ENCODE measurements around the gene CPB2.

CPB2 gene

DNA sequence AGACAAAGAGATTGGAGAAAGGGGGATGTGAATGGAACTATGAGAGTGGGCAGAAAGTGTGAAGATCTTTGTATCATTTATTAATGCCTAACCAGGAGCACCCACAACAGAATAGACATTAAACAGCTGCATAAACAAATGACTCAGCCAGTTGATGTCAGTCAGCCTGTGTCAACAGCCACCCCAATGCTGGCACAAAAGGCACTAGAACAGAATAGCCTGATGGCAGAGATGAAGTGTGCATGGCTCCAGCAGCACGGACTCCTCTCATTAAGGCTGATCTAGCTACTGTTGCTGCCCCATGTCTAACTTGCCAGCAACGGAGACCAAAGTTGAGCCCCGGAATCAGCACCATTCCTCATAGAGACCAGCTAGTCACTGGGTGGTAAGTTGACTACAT, 7.8 kb downstream of the CPB2 start:
- no peak for DNase-seq (ENCODE audit: low spot score)

DNA sequence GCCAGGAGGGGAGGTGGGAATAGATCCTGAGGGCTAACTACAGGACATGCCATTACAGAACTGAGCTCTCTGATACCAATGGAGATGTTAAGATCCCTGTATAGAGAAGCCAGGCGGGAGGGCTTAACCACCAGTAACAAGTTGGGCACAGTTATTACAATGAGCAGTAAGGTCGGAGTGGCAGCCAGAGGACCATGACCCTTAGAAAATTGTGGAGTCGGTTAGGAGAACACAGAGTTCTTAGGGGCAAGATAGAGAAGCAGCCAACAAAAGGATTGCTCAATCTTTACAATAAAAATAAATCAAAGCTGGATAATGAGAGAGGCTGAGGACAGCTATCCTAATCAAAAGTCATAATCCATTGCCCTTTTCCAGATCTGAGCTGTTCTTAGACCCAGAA, 10.4 kb downstream of the CPB2 start:
- DNase-seq (ENCODE audit: low spot score): no peak

DNA sequence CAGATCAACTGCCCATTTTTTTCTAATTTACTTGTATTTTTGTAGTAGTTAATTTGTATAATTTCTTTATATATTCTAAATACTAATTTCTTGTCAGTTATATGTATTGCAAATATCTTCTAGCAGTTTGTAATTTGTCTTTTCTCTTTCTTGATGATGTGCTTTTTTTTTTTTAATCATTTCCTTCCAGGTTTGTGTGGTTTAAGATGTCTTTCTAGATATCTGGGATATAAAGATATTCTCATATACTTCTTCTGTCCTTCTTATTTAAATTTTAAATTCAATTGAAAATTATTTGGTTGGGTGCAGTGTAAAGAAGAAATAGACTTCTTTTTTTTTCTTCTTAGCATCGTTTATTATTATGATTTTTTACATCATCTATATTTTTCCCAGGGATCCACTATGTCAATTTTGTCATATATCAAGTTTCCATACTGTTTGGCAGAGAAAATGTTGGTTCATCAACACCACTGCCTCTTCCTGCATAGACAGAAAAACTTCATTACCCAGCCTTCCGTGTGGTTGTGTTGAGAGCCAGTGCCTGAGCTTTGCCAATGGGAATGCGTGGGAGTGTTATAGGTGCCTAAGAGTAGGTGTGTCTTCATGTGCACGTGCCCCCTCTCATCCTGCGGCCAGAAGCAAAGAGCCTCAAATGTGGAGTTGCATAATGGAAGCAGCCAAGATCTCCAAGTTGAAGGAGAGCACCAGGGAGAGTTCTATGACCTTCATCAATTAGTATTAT, 15.8 kb downstream of the CPB2 start:
- DNase-seq (ENCODE audit: low spot score): no peak

DNA sequence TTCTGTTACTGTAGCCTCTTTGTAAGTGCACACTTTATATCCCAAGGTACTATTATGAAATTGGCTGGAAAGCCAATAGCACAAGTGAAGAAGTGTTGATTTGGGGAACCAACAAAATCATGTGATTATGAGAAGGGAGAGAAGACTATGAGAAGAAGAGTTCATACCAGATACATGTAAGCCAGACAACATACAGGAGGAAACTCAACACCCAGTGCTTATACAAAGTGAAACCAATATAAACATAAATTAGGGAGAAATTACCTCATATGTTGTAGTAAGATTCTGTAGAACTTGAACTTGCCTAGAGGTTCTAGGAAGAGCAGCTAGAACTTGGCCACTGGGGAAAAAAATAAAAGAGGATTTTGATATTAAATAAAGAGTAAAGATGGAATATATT, 17.4 kb downstream of the CPB2 start:
- DNase-seq (ENCODE audit: low spot score): no peak

DNA sequence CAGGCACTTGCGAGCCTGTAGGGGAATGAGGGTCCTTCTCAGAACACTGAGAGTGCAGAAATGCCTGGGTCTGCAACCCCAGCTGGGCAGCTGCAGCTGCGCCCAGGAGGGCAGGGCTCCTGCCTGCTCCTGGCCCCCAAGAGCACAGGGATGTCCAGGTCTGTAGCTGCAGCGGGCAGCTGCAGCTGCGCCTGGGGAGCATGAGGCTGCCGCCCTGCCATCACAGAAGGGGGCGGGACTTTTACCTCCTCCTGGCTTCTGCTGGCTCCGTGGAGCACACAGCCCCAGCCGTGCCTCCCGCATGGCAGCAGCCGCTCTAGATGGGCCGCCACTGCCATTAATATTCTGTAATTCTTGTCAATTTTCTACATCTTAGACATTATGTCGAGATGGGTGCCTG, 17.8 kb downstream of the CPB2 start:
- DNase-seq (ENCODE audit: low spot score): no peak

DNA sequence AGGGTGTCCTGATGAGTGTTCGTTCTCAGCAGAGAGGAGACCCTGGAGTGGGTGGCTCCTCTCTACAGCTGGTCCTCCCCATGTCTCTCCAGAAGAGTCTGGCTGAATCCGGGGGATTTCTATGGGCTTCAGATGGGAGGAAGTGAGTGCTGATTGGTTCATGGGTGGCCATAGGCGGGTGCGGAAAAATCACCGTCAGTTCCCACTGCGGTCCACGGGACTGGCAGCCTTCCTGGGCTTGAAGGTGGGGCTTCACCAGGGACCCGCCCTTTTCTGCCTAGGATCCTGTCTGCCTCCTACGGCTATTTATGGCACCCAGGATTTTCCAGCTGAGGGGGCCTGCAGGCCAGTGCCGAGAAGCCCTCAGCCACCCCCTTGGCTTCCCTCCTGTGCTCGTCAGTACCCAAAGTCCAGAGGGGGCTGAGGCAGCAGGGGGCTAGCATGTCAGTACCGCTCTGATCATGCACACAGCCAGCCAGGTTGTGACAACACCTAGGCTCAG, 18.4 kb downstream of the CPB2 start:
- DNase-seq (ENCODE audit: low spot score): no peak

DNA sequence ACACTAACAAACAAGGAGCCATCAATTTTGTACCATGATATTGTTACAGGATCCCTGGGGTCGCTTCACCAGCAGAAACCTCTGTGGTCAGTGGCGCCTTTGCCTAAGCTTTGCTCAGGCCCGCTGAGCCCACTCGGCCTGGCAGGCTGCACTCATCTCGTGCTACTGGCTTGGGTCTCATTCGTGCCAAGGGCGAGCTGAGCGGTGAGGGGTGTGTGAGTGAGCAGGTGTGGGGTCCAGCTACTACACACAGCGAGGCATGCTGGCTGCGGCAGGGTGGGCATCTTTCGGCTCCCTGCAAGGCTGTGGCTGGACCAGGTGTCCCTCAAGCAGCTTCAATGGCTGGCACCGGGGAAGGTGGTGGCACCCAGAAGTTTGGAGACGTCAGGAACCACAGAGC, 19.1 kb downstream of the CPB2 start:
- no peak for DNase-seq (ENCODE audit: low spot score)

DNA sequence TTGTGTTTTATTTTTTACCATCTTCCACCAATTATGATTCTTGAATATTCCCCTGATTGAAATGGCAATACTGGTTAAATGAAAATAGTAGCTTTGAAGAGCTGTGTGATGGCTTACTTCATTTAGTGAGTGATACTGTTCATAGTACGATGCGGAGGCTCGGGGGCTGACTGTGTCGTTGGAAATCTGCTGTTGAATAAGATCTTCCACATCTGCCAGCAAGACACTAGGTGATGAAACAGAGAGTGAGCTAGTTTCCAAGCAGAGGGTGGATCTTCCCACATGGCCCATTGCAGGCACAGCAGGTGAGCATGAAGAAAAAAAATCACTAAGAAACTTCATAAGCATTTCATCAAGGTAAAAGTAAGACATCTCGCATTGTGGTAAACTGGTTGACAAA, 22.5 kb downstream of the CPB2 start:
- DNase-seq (ENCODE audit: low spot score): no peak

DNA sequence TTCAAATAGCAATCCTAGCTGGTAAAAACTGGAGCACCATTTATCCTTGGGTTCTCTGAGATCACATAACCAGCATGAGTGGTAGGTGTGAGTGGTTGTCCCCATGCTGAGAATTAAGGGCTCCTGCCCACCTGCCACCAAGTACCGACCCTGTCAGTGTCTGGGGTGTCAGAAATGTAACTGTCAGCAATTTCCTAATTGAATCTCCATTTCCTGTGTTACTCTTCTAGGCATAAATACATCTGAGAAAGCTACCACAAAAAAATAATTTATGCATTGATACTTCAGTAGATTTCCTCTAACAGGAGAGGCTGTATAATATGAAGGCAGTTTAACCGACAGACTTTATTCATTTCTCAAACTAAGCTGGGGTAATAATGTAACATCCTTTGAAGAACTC, 25.1 kb downstream of the CPB2 start:
- DNase-seq (ENCODE audit: low spot score): no peak

DNA sequence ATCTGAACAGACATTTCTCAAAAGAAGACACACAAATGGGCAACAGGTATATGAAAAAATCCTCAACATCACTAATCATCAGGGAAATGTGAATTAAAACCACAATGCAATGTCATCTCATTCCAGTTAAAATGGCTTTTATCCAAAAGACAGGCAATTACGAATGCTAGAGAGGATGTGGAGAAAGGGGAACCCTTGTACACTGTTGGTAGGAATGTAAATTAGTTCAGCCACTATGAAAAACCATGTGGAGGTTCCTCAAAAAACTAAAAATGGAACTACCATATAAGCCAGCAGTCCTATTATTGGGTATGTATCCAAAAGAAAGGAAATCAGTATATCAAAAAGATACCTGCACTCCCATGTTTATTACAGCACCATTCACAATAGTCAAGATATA, 27.6 kb downstream of the CPB2 start:
- no peak for DNase-seq (ENCODE audit: low spot score)

DNA sequence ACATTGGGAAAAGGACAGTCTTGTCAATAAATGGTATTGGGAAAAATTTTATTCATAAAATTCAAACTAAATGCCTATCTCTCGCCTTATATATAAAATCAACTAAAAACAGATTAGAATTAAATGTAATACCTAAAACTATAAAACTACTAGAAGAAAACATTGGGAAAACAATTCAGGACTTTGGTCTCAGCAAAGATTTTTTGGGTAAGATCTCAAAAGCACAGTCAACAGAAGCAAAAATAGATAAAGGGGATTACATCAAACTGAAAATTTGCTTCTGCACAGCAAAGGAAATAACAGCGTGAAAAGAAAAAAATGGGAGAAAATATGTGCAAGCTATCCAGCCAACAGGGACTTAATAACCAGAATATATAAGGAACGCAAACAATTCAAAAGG, 28.0 kb downstream of the CPB2 start:
- DNase-seq (ENCODE audit: low spot score): no peak

DNA sequence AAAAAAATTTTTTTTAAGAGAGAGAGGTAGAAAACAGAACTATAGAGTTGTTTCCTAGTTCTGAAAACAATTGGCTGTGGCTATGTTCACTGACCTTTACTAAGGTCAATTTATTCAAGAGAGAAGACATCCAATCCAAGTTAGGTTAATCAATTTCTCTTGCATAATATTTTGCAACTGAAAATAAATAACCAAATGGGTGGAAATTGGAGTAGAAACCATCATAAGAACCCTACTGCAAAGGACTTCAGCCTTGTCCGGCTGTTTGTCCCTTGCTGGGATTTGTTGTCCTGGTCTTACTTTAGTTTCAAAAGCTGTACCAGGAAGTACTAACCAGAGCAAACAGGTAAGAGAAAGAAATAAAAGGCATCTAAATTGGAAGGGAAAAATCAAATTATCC, 29.0 kb downstream of the CPB2 start:
- no peak for DNase-seq (ENCODE audit: low spot score)

DNA sequence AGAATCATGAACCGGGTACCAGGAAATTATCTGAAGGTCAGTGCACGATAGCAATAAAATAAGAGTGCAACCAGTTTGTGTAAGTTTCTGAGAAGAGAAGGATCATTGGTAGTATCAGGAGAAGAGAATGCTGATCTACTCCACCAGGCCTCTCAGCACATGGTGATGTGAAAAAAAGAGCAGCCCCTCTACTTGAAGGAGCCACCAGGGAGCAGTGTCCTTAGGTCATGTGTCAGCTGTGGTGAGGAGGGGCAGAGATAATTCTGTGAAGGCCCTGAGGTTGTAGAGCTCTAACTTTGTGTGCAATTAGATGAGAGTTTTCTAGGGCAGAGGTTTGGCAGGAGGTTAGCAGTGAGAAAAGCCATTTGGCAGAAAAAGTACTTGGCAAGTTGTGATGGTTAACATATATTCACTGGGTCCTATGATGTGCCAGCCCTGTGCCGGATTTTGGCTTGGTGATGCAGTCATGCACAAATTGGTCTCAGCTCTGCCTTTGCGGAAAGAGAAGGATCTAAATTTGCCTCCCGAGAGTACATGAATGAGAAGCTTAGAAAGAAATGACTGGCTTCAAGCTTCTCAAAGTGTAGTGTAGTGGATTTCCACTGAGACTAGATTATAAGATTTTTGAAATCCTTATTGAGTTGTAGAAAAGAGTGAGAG, 33.1 kb downstream of the CPB2 start:
- no peak for DNase-seq (ENCODE audit: low spot score)

DNA sequence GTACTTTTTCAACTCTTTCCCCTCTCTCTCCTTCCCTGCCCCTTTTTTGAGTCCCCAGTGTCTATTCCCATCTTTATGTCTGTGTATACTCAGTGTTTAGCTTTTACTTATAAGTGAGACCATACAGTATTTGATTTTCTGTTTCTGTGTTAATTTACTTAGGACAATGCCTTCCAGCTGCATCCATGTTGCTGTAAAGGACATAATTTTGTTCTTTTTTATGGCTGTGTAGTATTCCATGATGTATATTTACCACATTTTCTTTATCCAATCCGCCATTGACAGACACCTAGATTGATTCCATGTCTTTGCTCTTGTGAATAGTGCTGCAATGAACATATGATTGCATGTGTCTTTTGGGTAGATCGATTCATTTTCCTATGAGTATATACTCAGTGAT, 41.5 kb downstream of the CPB2 start:
- no peak for DNase-seq (ENCODE audit: low spot score)

DNA sequence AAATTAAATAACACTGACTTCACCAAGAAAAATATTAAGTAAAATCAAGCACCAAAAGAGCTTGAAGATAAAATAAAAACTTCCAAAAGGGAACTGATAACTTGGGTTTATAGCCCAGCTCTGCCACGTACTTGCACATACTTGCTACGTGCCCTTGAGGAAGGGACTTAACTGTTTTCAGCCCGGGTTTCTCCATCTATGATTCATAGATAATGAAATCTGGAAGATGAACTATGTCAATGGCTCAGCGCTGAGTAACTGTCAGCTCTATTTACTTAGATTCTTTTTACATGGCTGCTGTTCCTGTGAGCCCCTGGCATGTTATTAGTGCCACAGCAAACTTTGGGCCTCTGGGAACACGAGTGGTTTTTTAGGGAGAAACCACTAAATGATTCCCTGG, 42.6 kb downstream of the CPB2 start:
- DNase-seq (ENCODE audit: low spot score): no peak

DNA sequence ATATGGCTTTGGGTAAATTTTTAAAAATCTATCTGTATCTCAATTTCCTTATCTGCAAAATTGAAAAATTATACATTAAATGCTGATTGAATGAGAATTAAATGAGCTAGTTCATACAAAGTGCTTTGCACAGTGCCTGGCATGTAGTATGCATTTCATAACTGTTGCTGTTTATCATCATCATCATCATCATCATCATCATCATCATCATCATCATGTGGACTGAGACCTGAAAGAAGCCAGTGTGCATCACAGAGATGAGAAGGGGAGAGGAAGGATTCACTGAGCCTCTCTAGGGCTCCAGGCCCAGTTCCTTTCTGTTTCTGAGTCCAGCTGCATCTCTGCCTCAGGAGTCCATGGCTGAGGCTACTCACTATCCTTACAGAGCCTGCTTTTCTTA, 45.4 kb downstream of the CPB2 start:
- no peak for DNase-seq (ENCODE audit: low spot score)

DNA sequence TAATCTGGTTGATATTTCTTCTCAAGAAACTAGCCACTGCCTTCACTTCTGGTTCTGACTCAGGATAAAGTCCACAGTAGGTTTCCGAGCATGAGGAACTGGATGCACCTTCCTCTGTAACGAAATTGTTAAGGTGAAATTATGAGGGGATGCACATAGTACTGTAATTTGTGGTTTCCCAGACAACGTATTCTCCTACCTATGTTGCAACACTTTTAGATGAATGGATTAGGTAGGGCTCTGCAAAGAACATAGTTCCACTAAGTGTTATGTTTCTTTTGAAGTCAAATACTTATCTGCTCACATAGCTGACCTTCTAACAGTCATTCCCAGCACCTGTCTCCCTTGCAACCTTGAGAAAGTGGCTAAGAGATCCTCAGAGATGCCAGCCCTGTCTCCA, 46.6 kb downstream of the CPB2 start:
- DNase-seq (ENCODE audit: low spot score): no peak

DNA sequence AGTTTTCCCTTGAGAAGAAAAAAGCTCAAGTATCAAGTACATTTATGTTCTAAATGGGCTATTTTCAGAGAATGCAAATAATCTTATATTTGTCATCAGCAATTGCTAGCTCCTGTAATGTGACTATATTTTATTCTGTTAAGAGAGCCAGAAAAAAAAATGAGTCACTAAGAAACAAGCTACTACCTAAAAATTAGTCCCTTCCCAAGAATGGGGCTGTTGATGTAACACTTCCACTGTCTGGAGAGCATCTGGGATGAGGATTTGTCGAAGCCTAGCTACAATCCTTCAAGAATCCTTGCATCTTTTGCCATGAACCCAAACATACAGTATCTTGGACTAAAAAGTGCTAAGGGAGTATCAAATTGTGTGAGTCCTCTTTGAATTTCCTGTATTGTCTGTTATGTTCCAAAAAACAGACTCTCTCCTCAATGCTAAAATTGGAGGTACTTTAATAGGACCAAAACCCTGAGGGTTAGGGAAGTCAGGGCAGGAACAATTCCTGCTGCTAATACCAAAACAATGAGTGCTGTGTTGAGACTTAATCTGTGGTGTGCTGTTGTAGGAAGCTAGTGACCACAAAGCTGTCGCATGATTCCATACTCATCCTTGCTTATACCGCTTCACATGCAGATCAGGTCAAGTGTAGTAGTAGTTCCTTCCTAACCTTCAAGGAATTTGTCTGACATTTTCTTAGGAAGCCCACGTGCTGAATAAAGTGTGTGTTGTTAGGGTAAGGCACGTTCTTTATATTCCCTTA, 47.4 kb downstream of the CPB2 start:
- DNase-seq (ENCODE audit: low spot score): no peak

DNA sequence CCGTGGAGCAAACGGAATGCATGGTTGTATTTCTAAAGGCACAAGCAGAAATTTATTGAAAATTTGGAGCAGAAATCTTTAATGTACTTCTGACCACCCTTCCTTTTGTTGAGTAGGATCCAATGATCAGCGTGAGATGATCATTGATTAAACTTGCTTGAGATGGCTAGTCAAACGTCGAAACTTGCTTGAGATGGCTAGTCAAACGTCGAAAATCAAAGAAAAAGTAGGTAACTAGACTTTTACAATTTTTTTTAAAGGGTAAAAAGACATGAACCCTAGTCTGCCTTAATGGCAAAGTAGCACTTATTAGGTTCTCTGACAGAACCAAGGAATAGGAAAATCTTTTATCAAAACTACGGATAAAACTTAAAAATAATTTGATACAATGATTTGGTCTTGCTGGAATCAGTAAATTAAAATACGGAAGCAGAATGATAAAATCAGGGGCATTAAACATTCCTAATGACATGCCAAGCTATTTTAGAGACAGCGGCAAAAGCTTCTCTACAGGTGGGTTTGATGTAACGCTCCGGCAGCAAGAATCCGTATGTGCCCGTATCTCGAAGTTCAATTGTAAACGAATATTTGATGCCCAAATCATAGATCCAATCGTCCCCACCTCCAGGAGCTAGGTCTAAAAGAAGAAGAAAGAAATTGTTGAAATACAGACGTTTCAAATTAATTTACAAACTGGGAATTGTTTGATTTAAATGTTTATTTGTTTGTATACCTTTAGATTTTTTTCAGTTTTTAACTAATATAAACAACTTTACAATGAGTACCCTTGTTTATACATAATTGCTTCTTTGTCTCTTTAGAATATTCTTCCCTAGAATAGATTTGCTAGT, 51.4 kb downstream of the CPB2 start:
- DNase-seq (ENCODE audit: low spot score): no peak

DNA sequence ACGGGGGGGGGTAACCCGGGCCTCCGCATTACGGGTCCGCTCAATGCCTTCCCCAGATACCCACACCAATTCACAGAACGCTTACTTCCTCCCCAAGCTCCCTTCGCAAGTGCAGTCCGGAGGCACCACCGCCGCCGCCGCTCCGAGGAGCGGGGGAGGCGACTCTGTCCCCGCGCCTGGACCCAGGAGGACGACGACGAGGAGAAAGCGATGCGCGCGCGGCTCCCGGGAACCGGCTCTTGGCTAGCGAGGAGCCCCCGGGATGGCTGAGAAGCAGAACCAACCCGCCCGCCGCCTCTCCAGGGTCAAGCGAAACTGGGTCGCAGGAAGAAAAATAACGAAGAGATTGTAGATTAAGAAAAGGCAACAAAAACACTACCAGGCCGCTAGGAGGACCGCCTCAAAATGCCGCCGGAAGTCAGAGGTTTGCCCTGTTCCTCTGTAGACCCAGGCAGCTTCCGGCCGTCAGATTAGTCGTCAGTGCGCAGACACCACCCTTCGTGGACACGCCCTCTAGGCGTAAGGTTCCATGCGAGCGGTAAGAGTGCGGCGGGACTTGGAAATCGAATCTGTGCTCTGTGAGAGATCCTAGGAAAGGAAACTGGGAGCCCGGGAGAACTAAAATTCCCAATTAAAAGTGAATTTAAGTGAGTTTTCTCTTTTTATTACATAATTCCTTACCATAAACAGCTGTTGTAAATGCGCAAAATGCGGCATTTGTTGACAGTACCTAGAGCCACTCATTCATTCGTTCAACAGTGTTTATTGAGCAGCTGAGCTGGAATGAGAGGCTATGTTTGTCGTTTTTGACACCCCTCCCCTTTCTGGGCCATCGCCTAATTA, 52.3 kb downstream of the CPB2 start, which contains the start of gene ZC3H13:
Gene ZC3H13, minus strand, starts transcription at position 428 of the 843 bp plus-strand sequence. CDS start 7,239 bp downstream, outside the sequence.
- DNase-seq (ENCODE audit: low spot score): peak; percentile 90

DNA sequence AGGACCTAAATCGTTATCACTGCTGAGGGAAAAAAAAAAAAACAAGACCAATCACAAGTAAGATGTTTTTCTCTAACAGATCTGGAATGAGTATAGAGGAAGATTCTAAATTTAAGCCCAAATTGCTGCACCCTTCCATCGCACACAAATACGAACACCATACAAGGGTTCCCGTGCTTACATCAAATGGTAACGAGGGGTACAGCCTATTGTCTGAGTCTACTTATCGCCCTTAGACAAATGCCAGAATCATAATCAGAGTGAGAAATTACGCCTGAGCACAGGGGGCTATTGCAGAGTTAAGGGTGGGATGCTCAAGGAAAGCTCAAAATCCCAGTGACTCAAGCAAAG, 52.9 kb downstream of the CPB2 start:
- DNase-seq (ENCODE audit: low spot score): peak; percentile 6

Measured in hepatic stellate cell (primary cell).